HFFc6 (cell line): ENCODE results near the gene NHSL2. TPM values are rescaled to one million over a fixed set of nuclear protein-coding genes. Genes with fewer than 3 reads are reported as not detected.

Experiments
- DNase-seq: peaks from one replicate; pipeline ENCODE4 v3.0.0-alpha.2; 2018
- H3K27ac Mint-ChIP-seq: 2 replicates; pipeline ENCODE4 v1.8.0; 2020; ENCODE audit warnings: mild to moderate bottlenecking, mixed read lengths
- H3K27me3 Mint-ChIP-seq: 2 replicates; pipeline ENCODE4 v1.8.0; 2021; ENCODE audit warnings: mild to moderate bottlenecking, moderate library complexity, mixed read lengths; ENCODE audit not compliant: insufficient read depth
- H3K36me3 Mint-ChIP-seq: 2 replicates; pipeline ENCODE4 v1.8.0; 2021; ENCODE audit warnings: low read depth, mixed read lengths
- H3K4me1 Mint-ChIP-seq: 2 replicates; pipeline ENCODE4 v1.8.0; 2020; ENCODE audit warnings: low read depth, mixed read lengths
- H3K4me3 Mint-ChIP-seq: 2 replicates; pipeline ENCODE4 v1.8.0; 2020; ENCODE audit warnings: mild to moderate bottlenecking, moderate library complexity, mixed read lengths
- H3K9me3 Mint-ChIP-seq: 2 replicates; pipeline ENCODE4 v1.8.0; 2020; ENCODE audit warnings: mild to moderate bottlenecking, mixed read lengths
- CTCF ChIP-seq: fragments of 200-600 bp; sonication (generic); IDR thresholded peaks from 2 replicates; pipeline ENCODE4 v1.5.0; 2021; ENCODE audit warnings: antibody characterized with exemption, mild to moderate bottlenecking
- total RNA-seq, 6 experiments: library from RNA; stranded (reverse); fragmentation: NEBNext Ultra II Directional; extraction: Animal tissue kit (Norgen Biotek cat#: 25700); gene quantifications; 2 replicates in 1 of 6; 3 replicates in 5 of 6; pipeline ENCODE4 v1.2.3, GENCODE V29; 2021

The NHSL2 gene
- total RNA-seq, 6 experiments from 2014 or later = 0.28 to 1.1 (median 0.52) TPM

DNA sequence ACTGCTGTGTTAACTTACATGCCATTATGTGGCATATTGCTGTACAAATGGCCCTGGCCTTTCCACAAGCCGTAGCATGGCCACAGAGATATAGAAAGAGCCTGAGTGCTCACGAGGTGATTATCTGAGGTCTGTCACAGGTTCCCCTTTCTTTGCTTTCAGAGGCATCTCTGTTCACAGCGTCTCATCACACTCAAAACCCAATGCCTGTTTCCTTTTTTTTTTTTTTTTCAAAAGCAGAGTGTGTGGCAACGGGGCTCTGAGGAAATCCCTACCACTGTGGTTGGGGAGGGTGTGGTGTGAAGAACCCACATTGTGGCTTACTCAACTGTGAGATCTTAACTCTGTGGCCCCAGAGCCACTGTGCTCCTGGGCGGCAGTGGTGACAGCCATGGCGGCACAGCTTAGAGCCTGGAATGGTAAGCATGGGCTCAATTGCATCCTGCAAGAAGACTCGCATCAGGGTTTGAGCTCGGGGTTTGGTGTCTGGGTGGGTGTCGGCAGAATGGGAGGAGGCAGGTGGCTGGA, 190.2 kb downstream of the NHSL2 start:
- Mint-ChIP-seq H3K27ac (no peak overlapping the region), H3K27me3 (peaks cover 10% of the 10 kb centered on the region), H3K4me3 (no peak overlapping the region), H3K9me3 (no peaks in the 10 kb centered on the region), H3K4me1 (no peaks in the 10 kb centered on the region), H3K36me3 (no peaks in the 10 kb centered on the region)
- TF ChIP-seq CTCF = no peak
- DNase-seq = no peak

GRCh38 chrX:72101597-72102037, 191.0 kb downstream of the NHSL2 start:
- H3K27ac Mint-ChIP-seq = no peak overlapping the region
- peaks cover 10% of the 10 kb centered on the region for H3K27me3 Mint-ChIP-seq
- no peaks in the 10 kb centered on the region for H3K9me3 Mint-ChIP-seq
- no peaks in the 10 kb centered on the region for H3K36me3 Mint-ChIP-seq
- DNase-seq = no peak
- no peak for TF ChIP-seq CTCF
- no peak overlapping the region for H3K4me3 Mint-ChIP-seq
- H3K4me1 Mint-ChIP-seq = no peaks in the 10 kb centered on the region

DNA sequence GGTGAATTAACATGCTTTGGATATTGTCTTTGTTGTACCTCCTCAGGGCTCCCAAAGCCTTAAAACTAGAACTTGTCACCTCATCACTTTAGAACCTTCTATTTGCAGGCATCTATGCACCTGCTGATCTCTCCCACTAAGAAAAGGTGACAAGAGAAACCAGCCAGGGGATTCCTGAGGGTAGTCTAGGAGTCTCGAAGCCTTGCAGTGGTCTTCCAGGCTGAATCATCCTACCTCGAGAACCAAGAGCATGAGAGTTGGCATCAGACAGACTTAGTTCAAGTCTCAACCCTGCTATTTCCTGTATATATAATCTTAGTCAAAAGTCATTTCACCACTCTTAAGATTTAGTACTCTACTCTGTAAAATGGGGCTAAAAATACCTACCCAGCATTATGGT, 191.5 kb downstream of the NHSL2 start:
- no peak overlapping the region for H3K27ac Mint-ChIP-seq
- H3K36me3 Mint-ChIP-seq = no peaks in the 10 kb centered on the region
- peaks cover under 1% of the 10 kb centered on the region; the same call in 1 of the 2 replicates for H3K4me1 Mint-ChIP-seq
- H3K4me3 Mint-ChIP-seq = no peak overlapping the region
- peaks cover 6% of the 10 kb centered on the region for H3K27me3 Mint-ChIP-seq
- DNase-seq = no peak
- no peak for TF ChIP-seq CTCF
- no peaks in the 10 kb centered on the region for H3K9me3 Mint-ChIP-seq

GRCh38 chrX:72102760-72103159, 192.1 kb downstream of the NHSL2 start:
- H3K27me3 Mint-ChIP-seq = peaks cover 7% of the 10 kb centered on the region
- H3K4me3 Mint-ChIP-seq = no peak overlapping the region
- H3K4me1 Mint-ChIP-seq = peaks cover 7% of the 10 kb centered on the region
- no peak overlapping the region for H3K27ac Mint-ChIP-seq
- TF ChIP-seq CTCF = no peak
- no peaks in the 10 kb centered on the region for H3K36me3 Mint-ChIP-seq
- H3K9me3 Mint-ChIP-seq = no peaks in the 10 kb centered on the region
- no peak for DNase-seq

DNA sequence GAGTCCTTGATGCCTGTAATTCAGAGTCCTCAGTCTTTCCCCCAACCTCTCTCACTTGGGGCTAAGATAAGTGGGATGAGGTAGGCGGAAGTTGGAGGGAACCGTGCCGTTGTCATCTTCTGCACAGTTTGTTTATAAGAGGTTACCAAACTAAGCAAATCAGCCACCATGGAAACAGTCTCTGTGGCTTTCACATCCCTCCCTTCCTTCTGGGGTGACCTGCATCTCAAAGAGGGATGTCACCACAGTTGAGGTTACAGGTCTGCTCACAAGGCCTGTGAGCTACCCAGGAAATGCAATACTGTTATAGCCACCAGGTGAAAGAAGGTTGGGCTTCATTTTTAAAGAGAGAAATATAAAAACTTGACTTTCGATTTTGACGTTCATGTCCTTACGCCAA, 194.8 kb downstream of the NHSL2 start:
- H3K36me3 Mint-ChIP-seq = no peaks in the 10 kb centered on the region
- TF ChIP-seq CTCF = no peak
- no peak for DNase-seq
- peaks cover 11% of the 10 kb centered on the region for H3K27me3 Mint-ChIP-seq
- no peak overlapping the region for H3K4me3 Mint-ChIP-seq
- no peak overlapping the region for H3K27ac Mint-ChIP-seq
- peaks cover 7% of the 10 kb centered on the region for H3K4me1 Mint-ChIP-seq
- H3K9me3 Mint-ChIP-seq = no peaks in the 10 kb centered on the region

DNA sequence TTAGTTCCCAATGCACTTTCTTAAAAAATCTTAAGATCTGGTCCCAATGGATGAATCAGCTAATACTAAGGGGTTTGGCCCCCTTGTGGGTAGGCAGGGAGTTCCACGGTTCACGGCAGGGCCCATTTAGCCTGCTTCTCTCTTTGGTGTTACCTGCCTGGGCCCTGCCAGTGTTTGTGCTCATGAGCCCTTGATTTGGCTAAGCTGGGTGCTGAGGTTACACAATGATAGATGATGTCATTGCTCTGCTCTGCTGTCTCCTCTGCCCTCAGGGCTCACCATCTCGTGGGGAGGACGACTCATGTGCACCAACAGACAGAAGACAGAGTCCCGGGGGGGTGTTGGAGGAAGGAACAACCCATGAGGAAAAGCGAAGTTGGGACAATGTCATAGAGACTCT, 196.7 kb downstream of the NHSL2 start:
- Mint-ChIP-seq H3K27ac (no peak overlapping the region), H3K36me3 (no peaks in the 10 kb centered on the region), H3K27me3 (peaks cover 12% of the 10 kb centered on the region), H3K4me3 (no peak overlapping the region), H3K9me3 (no peaks in the 10 kb centered on the region), H3K4me1 (peaks cover 7% of the 10 kb centered on the region)
- TF ChIP-seq CTCF = 0 out of 2 replicates have a peak, but pooled peaks have one; percentile 12
- peak; percentile 43 for DNase-seq
